Epidermal melanocyte (primary cell): ENCODE measurements around the gene RPS15.
A peak's percentile ranks its signal among the peaks of the same experiment; 100 is the strongest.
"Not testable (repeated sequence)": the region's sequence is repeated elsewhere in the genome, so short reads cannot be mapped to it uniquely, and the experiment has no call there.

ENCODE experiments used
- DNase-seq: peaks from one replicate; pipeline ENCODE4 v3.0.0; 2011; ENCODE audit warnings: low spot score; ENCODE audit not compliant: insufficient read length

The RPS15 gene

DNA sequence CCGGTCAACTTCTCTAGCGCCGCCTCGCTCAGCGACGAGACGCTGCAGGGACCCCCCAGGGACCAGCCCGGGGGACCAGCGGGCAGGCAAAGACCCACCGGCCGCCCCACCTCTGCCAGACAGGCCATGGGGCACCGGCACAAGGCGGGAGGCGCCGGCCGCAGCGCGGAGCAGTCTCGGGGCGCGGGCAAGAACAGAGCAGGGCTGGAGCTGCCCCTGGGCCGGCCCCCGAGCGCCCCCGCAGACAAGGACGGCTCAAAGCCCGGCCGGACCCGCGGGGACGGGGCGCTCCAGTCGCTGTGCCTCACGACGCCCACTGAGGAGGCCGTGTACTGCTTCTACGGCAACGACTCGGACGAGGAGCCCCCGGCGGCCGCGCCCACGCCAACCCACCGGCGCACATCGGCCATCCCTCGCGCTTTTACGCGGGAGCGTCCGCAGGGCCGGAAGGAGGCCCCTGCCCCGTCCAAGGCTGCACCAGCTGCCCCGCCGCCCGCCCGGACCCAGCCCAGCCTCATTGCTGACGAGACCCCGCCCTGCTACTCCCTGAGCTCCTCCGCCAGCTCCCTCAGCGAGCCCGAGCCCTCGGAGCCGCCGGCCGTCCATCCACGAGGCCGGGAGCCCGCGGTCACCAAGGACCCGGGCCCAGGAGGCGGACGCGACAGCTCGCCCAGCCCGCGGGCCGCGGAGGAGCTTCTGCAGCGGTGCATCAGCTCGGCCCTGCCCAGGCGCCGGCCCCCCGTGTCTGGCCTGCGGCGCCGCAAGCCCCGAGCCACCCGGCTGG, 29.5 kb downstream of the RPS15 start:
- no peak for DNase-seq

DNA sequence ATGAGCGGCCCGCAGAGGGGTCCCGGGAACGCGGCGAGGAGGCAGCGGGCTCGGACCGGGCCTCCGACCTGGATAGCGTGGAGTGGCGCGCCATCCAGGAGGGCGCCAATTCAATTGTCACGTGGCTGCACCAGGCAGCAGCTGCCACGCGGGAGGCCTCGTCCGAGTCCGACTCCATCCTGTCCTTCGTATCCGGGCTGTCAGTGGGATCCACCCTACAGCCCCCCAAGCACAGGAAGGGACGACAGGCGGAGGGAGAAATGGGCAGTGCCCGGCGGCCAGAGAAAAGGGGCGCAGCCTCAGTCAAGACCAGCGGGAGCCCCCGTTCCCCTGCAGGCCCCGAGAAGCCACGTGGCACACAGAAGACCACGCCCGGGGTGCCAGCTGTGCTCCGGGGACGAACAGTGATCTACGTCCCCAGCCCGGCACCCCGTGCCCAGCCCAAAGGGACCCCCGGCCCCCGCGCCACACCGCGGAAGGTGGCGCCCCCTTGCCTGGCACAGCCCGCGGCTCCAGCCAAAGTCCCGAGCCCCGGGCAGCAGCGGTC, 30.2 kb downstream of the RPS15 start:
- DNase-seq = no peak

DNA sequence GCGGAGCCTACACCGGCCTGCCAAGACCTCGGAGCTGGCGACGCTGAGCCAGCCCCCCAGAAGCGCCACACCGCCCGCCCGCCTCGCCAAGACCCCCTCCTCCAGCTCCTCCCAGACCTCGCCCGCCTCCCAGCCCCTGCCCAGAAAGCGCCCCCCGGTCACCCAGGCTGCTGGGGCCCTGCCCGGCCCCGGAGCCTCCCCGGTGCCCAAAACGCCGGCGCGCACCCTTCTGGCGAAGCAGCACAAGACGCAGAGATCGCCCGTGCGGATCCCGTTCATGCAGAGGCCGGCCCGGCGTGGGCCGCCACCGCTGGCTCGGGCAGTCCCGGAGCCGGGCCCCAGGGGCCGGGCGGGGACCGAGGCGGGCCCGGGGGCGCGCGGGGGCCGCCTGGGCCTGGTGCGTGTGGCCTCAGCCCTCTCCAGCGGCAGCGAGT, 30.6 kb downstream of the RPS15 start:
- DNase-seq = no peak

DNA sequence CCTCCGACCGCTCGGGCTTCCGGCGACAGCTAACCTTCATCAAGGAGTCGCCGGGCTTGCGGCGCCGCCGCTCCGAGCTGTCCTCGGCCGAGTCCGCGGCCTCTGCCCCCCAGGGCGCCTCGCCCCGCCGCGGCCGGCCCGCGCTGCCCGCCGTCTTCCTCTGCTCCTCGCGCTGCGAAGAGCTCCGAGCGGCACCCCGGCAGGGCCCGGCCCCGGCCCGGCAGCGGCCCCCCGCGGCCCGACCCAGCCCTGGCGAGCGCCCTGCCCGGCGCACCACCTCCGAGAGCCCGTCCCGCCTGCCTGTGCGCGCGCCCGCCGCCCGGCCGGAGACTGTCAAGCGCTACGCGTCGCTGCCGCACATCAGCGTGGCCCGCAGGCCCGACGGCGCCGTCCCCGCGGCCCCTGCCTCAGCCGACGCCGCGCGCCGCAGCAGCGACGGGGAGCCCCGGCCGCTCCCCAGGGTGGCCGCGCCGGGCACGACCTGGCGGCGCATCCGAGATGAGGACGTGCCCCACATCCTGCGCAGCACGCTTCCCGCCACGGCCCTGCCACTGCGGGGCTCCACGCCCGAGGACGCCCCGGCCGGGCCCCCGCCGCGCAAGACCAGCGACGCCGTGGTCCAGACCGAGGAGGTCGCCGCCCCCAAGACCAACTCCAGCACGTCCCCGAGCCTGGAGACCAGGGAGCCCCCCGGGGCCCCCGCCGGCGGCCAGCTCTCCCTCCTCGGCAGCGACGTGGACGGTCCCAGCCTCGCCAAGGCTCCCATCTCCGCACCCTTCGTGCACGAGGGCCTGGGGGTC, 31.3 kb downstream of the RPS15 start:
- no peak for DNase-seq

DNA sequence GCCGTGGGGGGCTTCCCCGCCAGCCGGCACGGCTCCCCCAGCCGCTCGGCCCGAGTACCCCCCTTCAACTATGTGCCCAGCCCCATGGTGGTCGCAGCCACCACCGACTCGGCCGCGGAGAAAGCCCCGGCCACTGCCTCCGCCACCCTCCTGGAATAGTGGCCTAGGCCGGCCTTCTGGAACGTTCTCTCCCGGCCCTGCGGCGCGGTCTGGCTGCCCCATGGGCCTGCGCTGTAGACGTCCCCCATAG, 31.8 kb downstream of the RPS15 start:
- DNase-seq = no peak

DNA sequence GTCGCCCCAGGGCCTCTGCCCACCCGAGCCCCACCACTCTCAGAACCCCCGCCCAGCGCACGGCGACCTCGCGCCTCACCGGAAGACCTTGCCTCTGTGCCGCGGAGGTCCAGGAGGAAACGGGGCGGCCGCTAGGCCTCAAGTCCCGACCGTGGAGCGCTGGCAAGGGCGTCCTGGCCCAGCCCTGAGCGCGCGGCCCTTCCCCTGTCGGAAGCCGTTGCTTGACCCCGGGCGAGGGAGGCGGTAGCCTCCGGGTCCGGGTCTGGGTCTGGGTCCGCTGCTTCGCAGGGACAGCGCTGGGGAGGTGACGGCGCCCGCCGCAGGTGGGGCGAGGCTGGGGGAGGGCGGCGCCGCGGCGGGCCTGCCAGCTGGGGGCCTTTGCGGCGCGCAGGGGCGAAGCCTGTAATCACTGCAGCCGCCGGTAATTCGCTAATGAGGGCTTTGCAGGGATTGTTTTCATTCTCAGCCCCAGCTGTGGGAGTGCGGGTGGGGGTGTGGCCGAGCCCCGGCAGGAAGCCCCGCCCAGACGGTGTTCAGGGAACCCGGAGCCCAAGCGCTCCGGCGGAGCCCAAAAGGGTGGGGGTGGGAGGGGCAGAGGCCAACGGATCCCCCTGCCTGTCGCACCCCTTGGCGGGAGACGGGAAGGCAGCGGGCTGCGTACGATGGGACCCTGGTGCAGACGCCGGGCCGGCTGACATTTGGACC, 32.3 kb downstream of the RPS15 start:
- DNase-seq = no peak

DNA sequence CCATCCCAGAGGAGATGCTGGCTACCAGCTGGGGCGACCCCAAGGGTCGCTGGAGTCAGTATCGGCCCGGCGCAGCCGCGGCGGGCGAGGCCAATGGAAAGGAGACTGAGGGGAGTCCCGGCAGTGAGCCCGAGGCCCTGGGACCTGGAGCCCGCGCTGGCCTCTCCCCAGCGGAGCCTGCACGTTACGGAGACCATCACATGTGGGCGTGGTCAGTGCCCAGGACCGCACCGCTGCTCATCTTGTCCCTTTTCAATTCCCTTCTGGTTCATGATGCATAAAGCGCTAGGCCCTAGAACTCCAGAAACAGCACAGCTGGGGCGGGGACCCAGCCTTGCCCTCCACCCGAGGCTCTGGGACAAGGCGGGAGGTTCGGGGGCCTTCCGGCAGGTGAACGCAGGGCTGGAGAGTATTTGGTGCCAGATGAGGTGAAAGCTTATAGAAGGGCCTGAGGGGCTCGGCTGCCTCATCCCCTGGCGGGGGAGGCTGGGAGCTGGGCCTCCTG, 32.9 kb downstream of the RPS15 start:
- DNase-seq = no peak

DNA sequence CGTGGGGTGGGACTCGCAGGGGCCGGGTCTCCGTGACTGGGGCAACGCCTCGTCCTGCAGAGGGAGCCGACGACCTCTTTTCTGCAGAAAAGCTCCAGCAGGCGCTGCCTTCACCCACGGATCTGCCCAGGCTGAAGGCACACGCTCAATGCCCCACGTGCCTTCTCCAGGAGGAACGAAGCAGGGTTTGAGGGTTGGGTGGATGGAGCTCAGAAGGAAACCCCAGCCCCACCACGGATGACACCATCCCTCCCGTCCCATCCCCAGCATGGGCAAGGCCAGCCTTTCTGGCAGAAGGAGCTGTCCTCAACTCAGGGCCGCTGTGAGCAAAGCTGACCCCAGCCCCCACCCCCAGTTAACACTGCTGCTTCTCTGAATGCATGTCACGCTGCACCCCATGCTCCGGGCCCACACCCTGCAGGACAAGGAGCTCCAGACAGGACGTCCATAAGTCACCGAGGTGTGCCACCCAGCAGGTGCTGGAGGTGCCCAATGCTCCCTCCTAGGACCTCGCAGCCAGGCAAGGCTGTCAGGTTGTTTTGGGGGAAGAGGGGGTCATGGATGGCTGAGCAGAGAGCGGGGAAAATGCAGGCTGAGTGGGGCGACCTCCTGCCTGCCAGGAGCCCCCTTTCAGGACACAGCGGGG, 33.4 kb downstream of the RPS15 start:
- DNase-seq = peak; percentile 20

DNA sequence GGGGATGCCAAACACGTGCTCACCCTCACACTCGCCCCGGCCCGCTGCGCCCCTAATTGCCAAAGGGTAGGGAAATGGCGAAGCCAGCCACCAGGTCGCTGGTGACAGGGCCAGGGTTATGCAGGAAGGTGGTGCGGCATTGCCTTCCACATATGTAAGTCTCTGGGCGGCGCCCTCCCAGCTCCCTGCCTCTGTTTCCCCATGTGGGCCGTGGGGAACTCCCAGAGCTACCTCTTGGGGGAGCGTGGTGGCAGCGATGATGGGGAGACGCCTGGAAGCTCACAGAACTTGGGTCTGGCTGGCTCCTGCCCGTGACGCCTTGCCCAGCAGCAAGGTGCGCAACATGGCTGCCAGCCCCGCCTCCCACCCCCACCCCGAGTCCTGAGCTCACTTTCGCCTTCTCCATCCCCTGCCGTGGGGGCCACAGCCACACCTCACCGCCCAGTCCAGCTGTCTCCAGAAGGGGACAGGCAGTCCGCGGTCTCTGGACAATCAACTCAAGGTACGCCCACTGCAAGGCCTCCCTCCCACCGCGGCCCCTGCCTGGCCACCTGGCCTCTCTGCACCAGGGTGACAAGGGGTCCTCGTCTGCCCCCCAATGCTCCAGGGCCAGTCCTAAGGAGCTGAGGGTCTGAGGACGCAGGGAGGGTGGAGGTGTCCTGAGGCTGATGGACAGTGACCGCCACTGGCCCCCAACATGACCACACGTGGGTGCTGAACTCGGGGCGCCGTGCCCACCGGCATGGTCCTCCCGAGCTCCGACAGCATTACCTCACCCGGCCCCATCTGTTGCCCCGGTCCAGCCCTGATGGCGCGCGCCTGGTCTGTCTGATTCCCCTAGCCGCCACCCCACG, 34.3 kb downstream of the RPS15 start:
- peak; percentile 15 for DNase-seq

DNA sequence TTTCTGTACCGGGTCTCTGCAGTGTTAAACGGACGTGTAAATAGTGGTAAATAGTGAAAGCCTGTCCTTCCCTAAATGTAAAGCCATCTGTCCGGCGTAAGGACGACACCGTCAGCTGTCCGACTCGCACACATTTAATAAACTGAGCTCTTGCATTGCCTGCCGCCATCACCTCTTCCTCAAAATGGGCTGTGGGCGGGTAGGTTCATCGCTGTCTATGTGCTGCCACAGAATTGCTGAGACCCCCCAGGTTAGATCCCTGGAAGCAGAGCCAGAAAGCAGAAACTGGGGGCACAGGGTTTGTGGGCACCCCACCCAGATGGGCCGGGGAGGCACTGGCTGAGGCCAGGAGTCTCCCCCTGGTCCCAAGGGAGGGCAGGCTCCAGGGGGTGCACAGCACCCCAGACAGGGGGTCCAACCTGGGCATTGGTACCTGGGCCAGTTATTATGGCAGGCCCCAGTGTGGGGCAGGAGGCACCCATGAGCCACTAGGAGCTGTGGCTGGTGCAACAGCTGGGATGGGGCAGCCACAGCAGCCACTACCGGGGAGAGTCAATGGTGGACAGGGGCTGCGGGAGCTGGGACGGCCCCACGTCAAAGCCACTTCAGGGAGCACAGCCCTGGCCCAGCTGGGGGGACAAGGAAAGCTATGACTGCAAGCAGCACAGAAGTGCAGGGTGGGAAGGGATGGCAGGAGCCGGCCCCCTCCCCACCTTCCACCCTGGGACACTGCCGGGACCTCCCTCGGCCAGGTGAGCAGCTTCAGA, 35.1 kb downstream of the RPS15 start:
- DNase-seq = peak; percentile 17

DNA sequence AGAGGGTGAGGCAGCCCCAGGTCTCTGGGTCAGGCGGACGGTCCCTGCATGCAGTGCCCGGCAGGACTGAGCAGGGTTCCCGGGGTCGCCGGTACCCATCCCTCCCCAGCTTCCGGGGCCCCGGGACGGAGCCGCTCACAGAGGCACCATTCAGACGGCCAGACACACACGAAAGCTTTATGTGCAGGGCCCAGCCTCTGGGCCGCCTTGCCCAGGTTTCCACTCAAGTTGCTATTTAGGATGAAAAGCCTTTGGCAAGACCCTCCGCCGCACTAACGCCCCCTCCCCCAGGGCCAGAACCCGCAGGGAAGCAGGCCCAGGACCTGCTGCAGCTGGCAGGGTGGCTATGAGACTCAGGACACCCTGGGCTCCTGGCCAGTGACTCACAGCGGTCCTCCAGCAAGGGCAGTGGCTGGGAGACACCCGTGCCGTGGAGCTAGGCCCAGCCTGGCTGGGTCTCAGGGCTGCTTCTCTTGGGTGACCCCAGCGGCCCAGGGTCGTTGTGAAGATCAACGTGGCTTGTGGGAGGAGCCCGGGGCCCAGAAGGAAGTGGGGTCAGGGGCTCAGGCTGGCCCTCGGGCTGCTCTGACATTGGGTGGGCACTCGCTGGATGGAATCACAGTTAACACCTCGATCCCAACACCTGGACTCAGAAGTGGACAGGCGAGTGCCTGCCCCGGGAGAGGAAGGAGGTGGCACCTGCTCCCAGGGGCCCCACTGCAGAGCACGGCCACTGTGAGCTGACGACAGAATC, 36.0 kb downstream of the RPS15 start:
- peak; percentile 18 for DNase-seq

DNA sequence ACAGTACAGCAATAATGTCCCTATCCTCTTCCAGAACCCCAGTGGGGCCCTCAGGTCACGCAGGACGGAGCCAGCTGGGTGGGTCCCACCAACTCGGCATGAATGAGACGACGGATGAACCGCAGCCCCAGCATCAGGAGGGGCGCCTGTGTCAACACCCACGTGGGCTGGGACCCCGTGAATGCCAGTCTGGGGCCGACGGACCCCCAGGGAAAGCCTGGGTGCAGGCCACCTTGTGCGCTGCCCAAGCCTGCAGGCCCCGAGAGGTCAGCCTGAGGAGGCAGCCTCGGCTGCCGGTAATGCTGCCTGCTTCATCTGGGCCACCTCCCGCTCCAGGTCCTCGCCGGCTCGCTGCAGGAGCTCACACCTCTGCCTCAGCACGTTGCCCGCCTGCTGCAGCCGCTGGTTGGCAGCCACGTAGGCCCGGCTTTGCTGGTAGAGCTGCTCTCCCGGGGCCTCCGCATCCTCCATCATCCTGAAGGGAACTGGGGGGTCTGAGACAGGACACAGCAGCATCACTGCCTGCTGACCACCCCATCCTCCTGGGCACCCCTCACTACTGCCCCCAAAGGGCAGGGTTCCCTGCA, 36.7 kb downstream of the RPS15 start:
- DNase-seq = peak; percentile 15

DNA sequence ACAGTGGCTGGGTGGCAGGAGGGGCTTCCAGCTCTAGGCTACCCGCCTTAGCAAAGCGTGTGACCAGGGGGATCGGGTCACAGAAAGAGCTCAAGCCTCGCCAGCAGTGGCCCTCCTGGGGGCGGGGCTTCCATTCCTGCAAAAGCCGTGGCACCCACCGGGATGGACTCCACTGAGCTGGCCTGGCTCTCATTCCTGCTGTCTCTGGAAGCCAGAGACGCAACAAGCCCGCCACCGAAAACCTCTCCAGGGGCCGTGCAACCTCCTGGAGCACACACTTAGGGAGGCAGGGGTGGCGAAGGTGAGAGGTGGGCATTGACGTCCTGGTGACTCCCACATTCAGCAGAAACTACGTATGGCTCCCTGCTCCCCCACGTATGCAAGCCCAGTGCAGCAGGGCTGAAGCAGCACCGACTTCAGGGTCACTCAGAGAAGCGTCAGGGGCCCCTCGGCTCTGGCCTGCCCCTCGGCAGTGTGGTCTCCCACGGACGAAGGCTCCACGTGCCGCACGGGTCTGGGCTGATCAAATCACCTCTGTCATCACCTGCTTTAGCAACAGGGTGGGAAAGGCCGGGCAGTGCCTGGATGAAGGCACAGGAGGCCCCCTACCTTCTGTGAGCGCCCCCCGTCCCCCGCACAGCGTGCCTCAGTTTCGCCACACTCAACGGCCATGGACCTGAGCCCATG, 37.7 kb downstream of the RPS15 start:
- no peak for DNase-seq

DNA sequence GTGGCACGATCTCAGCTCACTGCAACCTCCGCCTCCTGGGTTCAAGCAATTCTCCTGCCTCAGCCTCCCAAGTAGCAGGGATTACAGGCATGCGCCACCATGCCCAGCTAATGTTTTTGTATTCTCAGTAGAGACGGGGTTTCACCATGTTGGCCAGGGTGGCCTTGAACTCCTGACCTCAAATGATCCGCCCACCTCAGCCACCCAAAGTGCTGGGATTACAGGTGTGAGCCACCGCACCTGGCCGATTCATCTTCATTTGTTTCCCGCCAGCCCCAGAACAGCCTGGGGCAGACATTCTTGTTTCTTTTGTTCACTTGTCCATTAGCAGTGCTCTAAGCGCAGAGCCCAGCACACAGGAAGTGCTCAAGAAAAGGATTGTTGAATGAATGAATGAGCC, 38.9 kb downstream of the RPS15 start:
- not testable (repeated sequence) for DNase-seq

DNA sequence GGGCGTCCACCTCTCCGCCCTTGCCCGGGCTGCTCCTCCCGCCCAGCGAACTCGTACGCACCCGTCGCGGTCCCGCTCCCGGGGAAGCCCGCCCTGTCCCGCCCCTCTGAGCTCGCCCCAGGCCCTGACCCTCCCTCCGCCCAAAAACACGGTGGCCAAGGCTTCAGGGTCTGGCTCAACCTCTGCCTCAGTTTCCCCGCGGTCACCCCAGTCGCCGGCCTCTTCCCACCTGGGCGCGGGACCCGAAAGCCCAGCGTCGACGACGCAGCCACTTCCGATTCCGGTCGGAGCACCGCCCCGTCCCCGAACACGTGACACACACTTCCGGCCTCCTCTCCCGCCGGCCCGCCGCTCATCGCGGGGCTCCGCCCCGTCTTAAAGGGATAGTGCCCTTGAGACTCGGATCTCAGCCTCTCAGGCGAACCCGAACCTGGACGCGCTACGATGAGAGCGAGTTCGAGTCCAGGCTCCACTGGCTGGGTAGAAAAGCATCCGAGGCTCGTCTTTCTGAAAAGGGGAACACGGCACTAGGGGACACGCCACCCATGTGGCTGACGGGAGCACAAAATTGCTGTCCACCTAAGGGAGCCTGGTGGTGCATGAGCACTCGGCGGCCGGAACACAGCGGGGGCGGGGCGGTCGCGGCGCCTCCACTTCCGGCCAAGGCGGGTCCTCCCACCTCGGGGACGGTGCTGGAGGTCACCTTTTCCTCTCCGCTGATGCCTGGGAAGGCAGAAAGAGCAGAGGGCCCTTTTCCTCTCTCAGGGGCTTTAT, 40.9 kb downstream of the RPS15 start, which contains the start of gene C19orf25:
Gene C19orf25, minus strand, starts transcription at position 282 of the 774 bp plus-strand sequence. CDS start 312 bp downstream, outside the sequence.
- DNase-seq = peak; percentile 100

DNA sequence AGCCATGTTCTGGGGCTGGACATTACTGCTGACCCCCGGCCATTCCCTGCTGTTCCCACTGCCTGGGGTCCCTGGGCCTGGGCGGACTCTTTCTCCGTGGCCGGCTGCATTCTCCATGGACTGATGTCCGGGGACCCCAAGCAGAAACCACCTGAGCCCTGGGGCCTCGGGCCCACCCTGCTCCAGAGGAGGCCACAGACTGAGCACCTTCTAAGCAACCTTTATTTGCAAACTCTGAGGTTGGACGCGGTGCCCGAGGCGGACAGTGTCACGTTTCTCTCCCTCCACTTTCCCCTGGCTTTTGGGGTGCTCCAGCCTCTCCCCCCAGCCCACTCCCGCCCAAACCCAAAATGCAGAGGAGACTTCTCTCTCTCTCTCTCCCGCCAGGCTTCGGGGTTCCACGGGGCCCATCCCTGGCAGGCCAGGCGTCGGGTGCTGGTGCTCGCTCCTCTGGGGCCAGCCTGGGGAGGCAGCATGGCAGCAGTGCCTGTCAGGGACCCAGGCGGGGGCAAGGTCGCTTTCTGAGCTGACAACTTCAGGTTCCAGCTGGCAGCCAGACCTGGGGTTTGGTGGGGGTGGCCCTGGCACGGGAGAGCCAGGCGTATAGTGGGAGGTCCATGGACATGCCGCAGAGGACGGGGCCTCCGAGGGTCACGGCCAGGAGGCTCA, 43.2 kb downstream of the RPS15 start:
- no peak for DNase-seq
